GM12865 (cell line): Measurements from ENCODE around the gene POLR2E.
"Not testable (repeated sequence)": the region's sequence is repeated elsewhere in the genome, so short reads cannot be mapped to it uniquely, and the experiment has no call there.

ENCODE experiments used
- DNase-seq: peaks from one replicate; pipeline ENCODE4 v3.0.0; 2010; ENCODE audit warnings: low read depth
- H3K4me3 ChIP-seq: 2 replicates; pipeline ENCODE4 v1.5.1; 2011; ENCODE audit warnings: mild to moderate bottlenecking, low read depth, low read length, control low read depth
- TF ChIP-seq, protein P1 (sequence below): IDR thresholded peaks from 2 replicates; pipeline ENCODE4 v1.5.1; 2011; ENCODE audit warnings: low read length, control low read depth, low read depth, inconsistent platforms; ENCODE audit not compliant: insufficient read depth; ENCODE audit errors: missing control alignments

The POLR2E gene

DNA sequence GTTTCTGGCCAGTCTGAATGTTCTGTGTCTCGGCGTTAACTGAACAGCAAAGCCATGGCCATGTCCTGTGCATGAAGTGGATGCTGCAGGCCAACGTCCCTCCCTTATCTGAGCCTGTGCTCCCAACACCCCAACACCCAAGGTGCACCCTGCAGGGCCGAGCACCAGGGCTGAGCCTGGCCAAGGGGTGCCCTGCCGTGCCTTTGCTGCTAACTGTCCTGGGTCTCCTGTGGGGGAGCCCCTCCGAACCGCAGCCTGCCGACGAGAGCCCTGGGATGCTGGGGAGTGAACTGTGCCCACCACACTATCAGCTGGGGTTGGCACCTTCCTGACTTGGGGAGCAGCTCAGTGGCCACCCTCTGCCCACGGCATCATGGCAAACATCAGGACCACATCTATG, 26.2 kb upstream of the POLR2E start:
- no peak for DNase-seq
- no peak overlapping the region for H3K4me3 ChIP-seq
- TF ChIP-seq, protein P1, sequence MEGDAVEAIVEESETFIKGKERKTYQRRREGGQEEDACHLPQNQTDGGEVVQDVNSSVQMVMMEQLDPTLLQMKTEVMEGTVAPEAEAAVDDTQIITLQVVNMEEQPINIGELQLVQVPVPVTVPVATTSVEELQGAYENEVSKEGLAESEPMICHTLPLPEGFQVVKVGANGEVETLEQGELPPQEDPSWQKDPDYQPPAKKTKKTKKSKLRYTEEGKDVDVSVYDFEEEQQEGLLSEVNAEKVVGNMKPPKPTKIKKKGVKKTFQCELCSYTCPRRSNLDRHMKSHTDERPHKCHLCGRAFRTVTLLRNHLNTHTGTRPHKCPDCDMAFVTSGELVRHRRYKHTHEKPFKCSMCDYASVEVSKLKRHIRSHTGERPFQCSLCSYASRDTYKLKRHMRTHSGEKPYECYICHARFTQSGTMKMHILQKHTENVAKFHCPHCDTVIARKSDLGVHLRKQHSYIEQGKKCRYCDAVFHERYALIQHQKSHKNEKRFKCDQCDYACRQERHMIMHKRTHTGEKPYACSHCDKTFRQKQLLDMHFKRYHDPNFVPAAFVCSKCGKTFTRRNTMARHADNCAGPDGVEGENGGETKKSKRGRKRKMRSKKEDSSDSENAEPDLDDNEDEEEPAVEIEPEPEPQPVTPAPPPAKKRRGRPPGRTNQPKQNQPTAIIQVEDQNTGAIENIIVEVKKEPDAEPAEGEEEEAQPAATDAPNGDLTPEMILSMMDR, result no peak

DNA sequence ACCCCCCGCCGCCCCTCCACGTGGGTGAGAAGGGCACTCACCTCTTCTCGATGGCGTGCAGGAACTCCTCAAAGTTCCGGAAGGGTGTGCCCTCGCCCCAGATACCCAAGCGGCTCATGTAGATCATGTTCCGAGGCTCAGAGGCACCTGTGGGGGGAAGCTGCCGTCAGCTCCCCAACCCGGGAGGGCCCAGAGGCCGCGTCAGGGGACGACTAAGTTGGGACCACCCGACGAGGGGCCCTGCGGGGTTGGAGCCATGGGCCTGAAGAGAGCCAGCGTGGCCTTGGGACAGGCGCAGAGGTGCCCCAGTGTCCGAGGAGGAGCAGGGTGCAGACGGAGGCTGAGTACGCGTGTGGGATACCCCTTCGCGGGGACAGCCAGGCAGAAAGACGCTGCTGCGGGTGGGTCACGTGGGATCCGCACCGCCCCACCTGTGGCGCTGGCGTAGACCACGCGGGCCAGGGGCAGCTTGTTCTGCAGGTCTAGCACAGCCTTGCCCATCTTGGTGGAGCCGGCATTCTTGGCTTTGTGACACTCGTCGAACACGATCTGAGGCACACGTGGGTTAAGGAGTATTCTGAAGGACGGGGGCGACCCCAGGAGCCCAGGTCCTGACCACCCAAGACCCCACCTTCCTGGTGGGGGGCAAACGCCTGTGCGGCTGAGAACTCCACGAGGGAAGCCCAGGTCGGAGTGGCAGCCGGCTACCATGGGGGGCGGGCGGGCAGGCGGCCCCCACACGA, 24.5 kb upstream of the POLR2E start:
- TF ChIP-seq, protein P1, result no peak
- DNase-seq, result no peak
- H3K4me3 ChIP-seq, result no peak overlapping the region

DNA sequence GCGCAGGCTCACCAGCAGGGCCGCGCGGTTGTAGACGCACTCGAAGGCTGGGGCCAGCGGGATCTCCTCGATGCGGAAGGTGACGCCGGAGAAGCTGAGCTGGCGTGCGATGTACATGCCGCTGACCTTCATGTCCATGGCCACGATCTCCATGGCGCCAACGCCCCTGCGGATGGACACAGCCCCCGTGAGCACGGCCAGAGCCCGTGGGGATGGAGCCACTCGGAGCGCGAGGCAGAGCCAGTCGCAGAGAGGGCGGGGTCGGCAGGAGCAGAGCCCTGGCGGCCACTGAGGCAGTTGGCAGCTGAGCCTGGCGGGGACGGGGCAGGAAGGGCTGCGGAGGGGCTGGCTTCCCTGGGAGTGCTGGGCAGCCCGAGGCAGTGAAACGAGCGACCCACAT, 23.8 kb upstream of the POLR2E start:
- TF ChIP-seq, protein P1, result no peak
- DNase-seq, result no peak
- no peak overlapping the region for H3K4me3 ChIP-seq

DNA sequence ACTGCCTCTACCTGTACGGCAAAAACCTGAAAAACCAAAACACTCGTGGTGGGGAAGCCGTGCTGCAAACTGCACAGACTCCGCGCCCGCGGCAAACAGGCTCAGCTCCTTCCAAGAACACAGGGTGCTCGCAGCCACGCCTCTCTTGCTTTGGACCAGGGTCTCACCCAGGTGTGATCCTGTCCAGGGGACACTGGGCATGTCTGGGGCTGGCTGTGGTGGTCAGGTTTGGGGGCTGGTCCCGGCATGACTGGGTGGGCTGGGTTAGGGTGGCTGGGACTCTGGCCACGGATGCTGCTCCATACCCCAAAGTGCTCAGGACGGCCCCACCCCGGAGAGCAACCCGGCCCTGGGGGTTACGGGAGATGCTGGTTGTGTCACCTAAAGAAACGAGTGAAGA, 22.5 kb upstream of the POLR2E start:
- TF ChIP-seq, protein P1, result no peak
- H3K4me3 ChIP-seq, result no peak overlapping the region
- DNase-seq, result no peak

DNA sequence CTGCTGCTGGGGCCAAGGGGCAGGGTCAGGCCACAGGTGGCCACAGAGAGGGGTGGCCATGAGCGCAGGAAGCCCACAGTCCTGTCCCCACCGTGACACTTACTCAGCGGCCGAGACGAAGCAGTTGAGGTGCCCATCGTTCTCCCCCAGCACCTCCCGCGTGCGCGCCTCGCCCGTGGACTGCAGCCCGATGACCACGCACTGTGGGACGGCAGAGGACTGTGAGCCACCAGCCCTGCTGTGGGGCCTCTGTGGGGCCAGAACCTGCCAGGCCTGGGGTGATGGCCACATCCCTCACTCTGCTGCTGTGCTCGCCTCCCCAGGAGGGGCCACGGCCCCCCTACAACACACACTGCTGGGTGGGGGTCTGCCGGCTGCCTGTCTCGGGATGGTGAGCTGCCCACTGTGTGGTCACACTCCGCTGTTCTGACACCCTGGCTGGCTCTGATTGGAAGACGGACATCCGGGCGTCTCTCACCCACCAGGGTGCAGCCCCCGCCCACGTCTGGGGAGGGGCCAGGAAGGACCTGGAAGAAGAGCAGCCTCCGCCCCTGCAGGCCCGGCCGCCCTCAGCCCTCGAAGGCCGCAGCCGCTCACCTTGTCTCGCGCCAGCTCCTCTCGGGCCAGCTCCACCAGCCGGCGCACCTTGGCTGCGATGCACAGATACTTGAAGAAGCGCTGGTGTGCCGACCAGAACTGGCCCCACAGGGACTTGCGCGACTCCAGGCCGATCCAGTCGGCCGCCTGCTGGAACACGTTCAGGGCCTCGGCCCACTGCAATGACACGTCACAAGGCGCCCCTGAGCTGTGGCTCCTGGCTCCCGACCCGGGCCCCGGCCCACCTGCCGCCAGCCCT, 21.8 kb upstream of the POLR2E start:
- TF ChIP-seq, protein P1, result no peak
- DNase-seq, result no peak
- no peak overlapping the region for H3K4me3 ChIP-seq

DNA sequence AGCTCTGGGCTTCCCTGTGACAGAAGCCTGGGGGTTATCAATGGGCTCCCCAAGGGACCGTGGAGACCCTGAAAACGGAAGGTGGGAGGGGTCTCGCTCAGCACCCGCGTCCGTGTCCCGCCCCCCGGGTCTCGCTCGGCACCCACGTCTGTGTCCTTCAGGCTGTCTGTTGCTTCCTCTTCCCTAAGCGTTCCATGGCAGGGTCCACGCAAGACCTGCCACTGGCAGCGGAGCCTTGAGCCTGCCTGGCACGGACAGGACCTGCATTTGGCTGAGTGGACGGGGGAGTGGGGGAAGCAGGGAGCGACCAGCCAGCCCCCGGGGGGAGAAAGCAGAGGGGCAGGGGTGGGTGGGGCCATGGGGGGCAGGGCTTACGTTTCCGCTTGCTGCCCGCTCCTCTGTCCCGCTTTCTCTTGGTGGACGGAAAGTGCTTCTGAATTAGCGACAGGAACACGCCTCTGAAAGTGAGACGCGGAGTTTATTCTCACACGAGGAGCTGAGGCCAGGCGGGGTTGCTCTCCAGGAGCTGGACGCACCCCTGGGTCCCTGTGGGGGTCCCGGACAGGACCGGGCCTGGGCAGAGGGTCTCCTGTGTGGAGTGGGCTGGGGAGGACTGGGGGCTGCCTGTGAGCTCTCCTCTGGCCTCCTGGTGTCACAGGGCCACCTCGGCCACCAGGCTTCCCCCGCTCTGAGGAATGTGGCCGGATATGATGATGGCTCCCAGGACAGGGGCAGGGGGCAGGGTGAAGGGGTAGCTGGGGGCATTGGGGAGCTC, 20.7 kb upstream of the POLR2E start:
- no peak overlapping the region for H3K4me3 ChIP-seq
- TF ChIP-seq, protein P1, result no peak
- DNase-seq, result no peak

DNA sequence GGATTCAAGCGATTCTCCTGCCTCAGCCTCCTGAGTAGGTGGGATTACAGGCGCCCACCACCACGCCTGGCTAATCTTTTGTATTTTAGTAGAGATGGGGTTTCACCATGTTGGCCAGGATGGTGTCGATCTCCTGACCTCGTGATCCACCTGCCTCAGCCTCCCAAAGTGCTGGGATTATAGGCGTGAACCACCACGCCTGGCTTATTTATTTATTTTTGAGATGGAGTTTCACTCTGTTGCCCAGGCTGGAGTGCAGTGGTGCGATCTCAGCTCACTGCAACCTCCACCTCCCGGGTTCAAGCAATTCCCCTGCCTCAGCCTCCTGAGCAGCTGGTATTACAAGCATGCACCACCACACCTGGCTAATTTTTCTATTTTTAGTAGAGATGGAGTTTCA, 19.6 kb upstream of the POLR2E start:
- H3K4me3 ChIP-seq, DNase-seq: not testable (repeated sequence)
